ENCODE measurements around the gene SPRYD3.
"Not testable (repeated sequence)": the region's sequence is repeated elsewhere in the genome, so short reads cannot be mapped to it uniquely, and the experiment has no call there.

The SPRYD3 gene

GRCh38 chr12:53096089-53096741, 17.0 kb upstream of the SPRYD3 start:
- Histone ChIP-seq H3K36me3 (ENCODE audit: low read depth) (peaks cover 14% of the 10 kb centered on the region), H3K9me3 (ENCODE audit: severe bottlenecking) (no peaks in the 10 kb centered on the region), H3K27me3 (ENCODE audit: insufficient read depth, poor library complexity, severe bottlenecking) (no peaks in the 10 kb centered on the region), H3K4me1 (ENCODE audit: insufficient read depth, poor library complexity, severe bottlenecking) (peaks cover 20% of the 10 kb centered on the region), H3K4me3 (ENCODE audit: severe bottlenecking) (no peak overlapping the region), H3K27ac (ENCODE audit: poor library complexity, severe bottlenecking) (peak overlapping the region; percentile 93)
- no peak for DNase-seq (ENCODE audit: low spot score)
- ATAC-seq (ENCODE audit: low read depth), result no peak
- TF ChIP-seq, protein P1, sequence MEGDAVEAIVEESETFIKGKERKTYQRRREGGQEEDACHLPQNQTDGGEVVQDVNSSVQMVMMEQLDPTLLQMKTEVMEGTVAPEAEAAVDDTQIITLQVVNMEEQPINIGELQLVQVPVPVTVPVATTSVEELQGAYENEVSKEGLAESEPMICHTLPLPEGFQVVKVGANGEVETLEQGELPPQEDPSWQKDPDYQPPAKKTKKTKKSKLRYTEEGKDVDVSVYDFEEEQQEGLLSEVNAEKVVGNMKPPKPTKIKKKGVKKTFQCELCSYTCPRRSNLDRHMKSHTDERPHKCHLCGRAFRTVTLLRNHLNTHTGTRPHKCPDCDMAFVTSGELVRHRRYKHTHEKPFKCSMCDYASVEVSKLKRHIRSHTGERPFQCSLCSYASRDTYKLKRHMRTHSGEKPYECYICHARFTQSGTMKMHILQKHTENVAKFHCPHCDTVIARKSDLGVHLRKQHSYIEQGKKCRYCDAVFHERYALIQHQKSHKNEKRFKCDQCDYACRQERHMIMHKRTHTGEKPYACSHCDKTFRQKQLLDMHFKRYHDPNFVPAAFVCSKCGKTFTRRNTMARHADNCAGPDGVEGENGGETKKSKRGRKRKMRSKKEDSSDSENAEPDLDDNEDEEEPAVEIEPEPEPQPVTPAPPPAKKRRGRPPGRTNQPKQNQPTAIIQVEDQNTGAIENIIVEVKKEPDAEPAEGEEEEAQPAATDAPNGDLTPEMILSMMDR (IDR thresholded peaks at IDR 0.05; ENCODE audit: poor library complexity, severe bottlenecking), result no peak

GRCh38 chr12:53095596-53095895, 16.4 kb upstream of the SPRYD3 start:
- not testable (repeated sequence) for H3K9me3 ChIP-seq (ENCODE audit: severe bottlenecking)

DNA sequence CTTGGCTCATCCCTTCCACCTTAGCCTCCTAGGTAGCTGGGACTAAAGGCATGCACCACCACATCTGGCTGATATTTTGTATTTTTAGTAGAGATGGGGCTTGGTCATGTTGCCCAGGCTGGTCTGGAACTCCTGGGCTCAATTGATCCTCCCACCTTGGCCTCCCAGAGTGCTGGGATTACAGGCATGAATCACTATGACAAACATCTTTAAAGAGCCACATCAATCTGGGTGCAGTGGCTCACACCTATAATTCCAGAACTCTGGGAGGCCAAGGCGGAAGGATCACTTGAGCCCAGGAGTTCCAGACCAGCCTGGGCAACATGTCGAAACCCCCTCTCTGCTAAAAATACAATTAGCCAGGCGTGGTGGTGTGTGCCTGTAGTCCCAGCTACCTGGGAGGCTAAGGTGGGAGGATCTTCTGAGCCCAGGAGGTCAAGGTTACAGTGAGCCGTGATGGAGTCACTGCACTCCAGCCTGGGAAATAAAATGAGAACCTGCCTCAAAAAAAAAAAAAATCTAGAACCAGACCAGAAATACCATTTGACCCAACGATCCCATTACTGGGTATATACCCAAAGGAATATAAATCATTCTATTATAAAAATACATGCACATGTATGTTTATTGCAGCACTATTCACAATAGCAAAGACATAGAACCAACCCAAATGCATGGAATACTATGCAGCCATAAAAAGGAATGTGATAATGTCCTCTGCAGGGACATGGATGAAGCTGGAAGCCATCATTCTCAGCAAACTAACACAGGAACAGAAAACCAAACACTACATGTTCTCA, 15.8 kb upstream of the SPRYD3 start:
- H3K27me3 ChIP-seq (ENCODE audit: insufficient read depth, poor library complexity, severe bottlenecking); ATAC-seq (ENCODE audit: low read depth); H3K4me3 ChIP-seq (ENCODE audit: severe bottlenecking); H3K36me3 ChIP-seq (ENCODE audit: low read depth); H3K9me3 ChIP-seq (ENCODE audit: severe bottlenecking); DNase-seq (ENCODE audit: low spot score); H3K27ac ChIP-seq (ENCODE audit: poor library complexity, severe bottlenecking): not testable (repeated sequence)
- H3K4me1 ChIP-seq (ENCODE audit: insufficient read depth, poor library complexity, severe bottlenecking), result peaks cover 19% of the 10 kb centered on the region

More at GRCh38 chr12:53095596-53095895, 16.4 kb upstream of the SPRYD3 start:
- peaks cover 20% of the 10 kb centered on the region for H3K4me1 ChIP-seq (ENCODE audit: insufficient read depth, poor library complexity, severe bottlenecking)
- H3K27ac ChIP-seq (ENCODE audit: poor library complexity, severe bottlenecking); H3K4me3 ChIP-seq (ENCODE audit: severe bottlenecking); H3K27me3 ChIP-seq (ENCODE audit: insufficient read depth, poor library complexity, severe bottlenecking); DNase-seq (ENCODE audit: low spot score); H3K36me3 ChIP-seq (ENCODE audit: low read depth); ATAC-seq (ENCODE audit: low read depth): not testable (repeated sequence)

GRCh38 chr12:53094394-53094787, 15.2 kb upstream of the SPRYD3 start:
- Histone ChIP-seq H3K27ac (ENCODE audit: poor library complexity, severe bottlenecking) (no peak overlapping the region), H3K27me3 (ENCODE audit: insufficient read depth, poor library complexity, severe bottlenecking) (no peaks in the 10 kb centered on the region), H3K4me3 (ENCODE audit: severe bottlenecking) (no peak overlapping the region), H3K9me3 (ENCODE audit: severe bottlenecking) (no peaks in the 10 kb centered on the region), H3K36me3 (ENCODE audit: low read depth) (no peaks in the 10 kb centered on the region), H3K4me1 (ENCODE audit: insufficient read depth, poor library complexity, severe bottlenecking) (peaks cover 16% of the 10 kb centered on the region)
- TF ChIP-seq, protein P1 (IDR thresholded peaks at IDR 0.05; ENCODE audit: poor library complexity, severe bottlenecking), result no peak
- ATAC-seq (ENCODE audit: low read depth) (no peak), DNase-seq (ENCODE audit: low spot score) (no peak)

- TF ChIP-seq, protein P1 (IDR thresholded peaks at IDR 0.05; ENCODE audit: poor library complexity, severe bottlenecking), result no peak
- H3K4me1 ChIP-seq (ENCODE audit: insufficient read depth, poor library complexity, severe bottlenecking), result peaks cover 12% of the 10 kb centered on the region
Measured at GRCh38 chr12:53093777-53094393, 14.7 kb upstream of the SPRYD3 start.

More at GRCh38 chr12:53093777-53094393, 14.7 kb upstream of the SPRYD3 start:
- no peaks in the 10 kb centered on the region for H3K9me3 ChIP-seq (ENCODE audit: severe bottlenecking)
- no peak overlapping the region for H3K27ac ChIP-seq (ENCODE audit: poor library complexity, severe bottlenecking)
- ATAC-seq (ENCODE audit: low read depth) (no peak), DNase-seq (ENCODE audit: low spot score) (no peak)
- H3K36me3 ChIP-seq (ENCODE audit: low read depth), result no peaks in the 10 kb centered on the region
- H3K4me3 ChIP-seq (ENCODE audit: severe bottlenecking), result no peak overlapping the region
- H3K27me3 ChIP-seq (ENCODE audit: insufficient read depth, poor library complexity, severe bottlenecking), result no peaks in the 10 kb centered on the region
